Dendritic cell treated with granulocyte-macrophage colony-stimulating factor and Interleukin-4, amounts not matched to agents 40 ng/mL and 50 ng/mL, for 4 days (primary cell): ENCODE data around the gene CPN1.
"Not testable (repeated sequence)": the region's sequence is repeated elsewhere in the genome, so short reads cannot be mapped to it uniquely, and the experiment has no call there.

ENCODE experiments used
- H3K27ac Mint-ChIP-seq: one replicate; pipeline ENCODE4 v1.8.0; 2022; ENCODE audit warnings: mild to moderate bottlenecking, mixed read lengths
- H3K27me3 Mint-ChIP-seq: one replicate; pipeline ENCODE4 v1.8.0; 2022; ENCODE audit warnings: mild to moderate bottlenecking, mixed read lengths
- H3K36me3 Mint-ChIP-seq: one replicate; pipeline ENCODE4 v1.8.0; 2022; ENCODE audit warnings: low read depth, mixed read lengths
- H3K4me1 Mint-ChIP-seq: one replicate; pipeline ENCODE4 v1.8.0; 2022; ENCODE audit warnings: low read depth, mixed read lengths
- H3K4me3 Mint-ChIP-seq: one replicate; pipeline ENCODE4 v1.8.0; 2022; ENCODE audit warnings: mild to moderate bottlenecking, moderate library complexity, mixed read lengths
- H3K9me3 Mint-ChIP-seq: one replicate; pipeline ENCODE4 v1.8.0; 2022; ENCODE audit warnings: mixed read lengths
- intact Hi-C: fragments of 100-400 bp; cut with micrococcal nuclease; formaldehyde crosslinking; loops from one replicate; pipeline ENCODE4 v1.15.0; 2022

Gene CPN1

DNA sequence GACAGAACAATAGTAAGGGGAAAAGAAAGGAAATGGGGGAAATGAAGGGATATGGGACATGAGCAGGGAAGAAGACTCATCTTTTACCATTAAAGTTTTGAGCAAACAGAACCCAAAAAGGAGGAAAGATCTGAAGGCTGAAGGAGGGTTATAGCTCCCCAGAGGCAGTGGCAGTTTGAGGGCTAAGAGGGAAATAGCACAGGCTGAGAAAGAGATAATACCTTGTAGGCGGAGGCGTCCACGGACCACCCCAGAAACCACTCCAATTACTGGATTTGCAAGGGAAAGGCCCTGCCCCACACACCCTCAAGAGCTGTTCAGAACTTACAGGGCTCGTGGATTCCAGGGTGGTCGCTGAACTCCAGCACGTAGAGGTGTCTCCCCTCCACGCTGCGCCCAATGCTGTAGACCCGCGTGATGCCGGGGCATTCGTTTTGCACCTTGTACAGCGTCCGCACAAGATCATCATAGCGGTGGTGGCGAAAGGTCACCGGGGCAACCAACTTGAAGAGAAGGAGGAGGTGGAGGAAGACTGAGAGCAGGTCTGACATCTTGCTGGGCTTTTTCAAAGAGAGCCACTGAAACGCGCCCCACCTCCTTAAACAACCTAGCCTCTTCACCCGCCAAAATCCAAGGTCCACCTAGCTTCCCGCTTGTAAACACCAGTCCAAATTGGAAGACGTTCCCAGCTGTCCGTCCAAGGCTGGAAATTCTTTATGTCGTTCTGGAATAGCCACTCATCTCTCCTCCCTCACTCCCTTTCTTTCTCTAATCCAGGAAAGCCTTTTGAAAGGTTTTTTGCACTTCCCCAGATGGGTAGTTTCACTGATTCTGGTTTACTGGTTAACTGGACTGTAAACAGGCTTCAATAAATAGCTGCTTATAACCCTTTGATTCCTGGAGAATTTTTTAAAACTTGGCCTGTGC is at the start of gene CPN1:
Gene CPN1 (minus strand): TSS at position 795 of the 927 bp plus-strand sequence. CDS start 244 bp downstream, at position 551.
- Mint-ChIP-seq H3K27me3 (peaks cover 5% of the 10 kb centered on the region), H3K4me3 (no peak within 1 kb of the TSS), H3K36me3 (no peaks in the 10 kb centered on the region), H3K9me3 (no peaks in the 10 kb centered on the region), H3K27ac (no peak within 1 kb of the TSS), H3K4me1 (peaks cover 5% of the 10 kb centered on the region)
- intact Hi-C loops = no loop called here

GRCh38 chr10:100130831-100131230 is 49.2 kb upstream of the CPN1 start:
- Mint-ChIP-seq H3K4me1 (no peaks in the 10 kb centered on the region), H3K9me3 (peaks cover 5% of the 10 kb centered on the region), H3K27me3 (peaks cover 14% of the 10 kb centered on the region), H3K4me3 (no peak overlapping the region), H3K36me3 (no peaks in the 10 kb centered on the region), H3K27ac (no peak overlapping the region)
- intact Hi-C loops = no loop called here

GRCh38 chr10:100129424-100129823 is 47.8 kb upstream of the CPN1 start:
- Mint-ChIP-seq H3K27me3 (peaks cover 13% of the 10 kb centered on the region), H3K27ac (no peak overlapping the region), H3K36me3 (no peaks in the 10 kb centered on the region), H3K4me1 (no peaks in the 10 kb centered on the region), H3K9me3 (peaks cover 5% of the 10 kb centered on the region), H3K4me3 (no peak overlapping the region)
- intact Hi-C loops = no loop called here

- intact Hi-C loops = no loop called here
- Mint-ChIP-seq H3K9me3 (peaks cover 3% of the 10 kb centered on the region), H3K4me1 (no peaks in the 10 kb centered on the region), H3K4me3 (no peak overlapping the region), H3K27ac (no peak overlapping the region), H3K36me3 (no peaks in the 10 kb centered on the region), H3K27me3 (peaks cover 13% of the 10 kb centered on the region)
These were observed 47.3 kb upstream of the CPN1 start for GRCh38 chr10:100128951-100129350.

DNA sequence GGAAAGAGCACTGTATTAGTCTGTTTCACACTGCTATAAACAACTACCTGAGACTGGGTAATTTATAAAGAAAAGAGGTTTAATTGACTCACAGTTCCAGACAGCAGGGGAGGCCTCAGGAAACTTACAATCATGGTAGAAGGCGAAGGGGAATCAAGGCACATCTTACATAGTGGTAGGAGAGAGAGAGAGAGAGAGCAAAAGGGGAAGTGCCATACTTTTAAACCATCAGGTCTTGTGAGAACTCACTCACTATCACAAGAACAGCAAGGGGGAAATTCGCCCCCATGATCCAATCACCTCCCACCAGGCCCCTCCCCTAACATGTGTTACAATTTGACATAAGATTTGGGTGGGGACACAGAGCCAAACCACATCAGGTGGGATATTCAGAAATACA is 43.7 kb upstream of the CPN1 start:
- intact Hi-C loops, H3K4me1 Mint-ChIP-seq, H3K9me3 Mint-ChIP-seq, H3K36me3 Mint-ChIP-seq, H3K4me3 Mint-ChIP-seq, H3K27ac Mint-ChIP-seq: not testable (repeated sequence)
- H3K27me3 Mint-ChIP-seq = peaks cover 16% of the 10 kb centered on the region

DNA sequence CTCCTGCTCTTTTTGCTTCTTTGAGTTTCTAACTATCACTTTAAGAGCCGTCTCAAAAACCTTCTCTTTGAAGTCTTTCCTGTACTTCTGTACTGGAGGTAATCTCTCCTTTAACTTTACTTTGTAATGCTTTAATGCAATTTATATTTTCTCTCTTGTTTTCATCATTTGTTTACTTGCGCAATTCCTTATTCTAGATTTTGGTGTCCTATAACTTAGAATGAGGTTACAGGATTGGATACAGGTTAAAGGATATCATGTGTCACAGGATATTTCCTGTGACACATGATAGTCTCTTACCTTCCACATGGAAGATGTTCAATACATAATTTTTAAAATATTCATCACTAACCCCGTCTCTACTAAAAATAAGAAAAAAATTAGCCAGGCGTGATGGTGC is 42.4 kb upstream of the CPN1 start:
- intact Hi-C loops = no loop called here
- H3K27ac Mint-ChIP-seq = no peak overlapping the region
- peaks cover 12% of the 10 kb centered on the region for H3K27me3 Mint-ChIP-seq
- H3K9me3 Mint-ChIP-seq = no peaks in the 10 kb centered on the region
- H3K4me3 Mint-ChIP-seq = no peak overlapping the region
- H3K36me3 Mint-ChIP-seq = no peaks in the 10 kb centered on the region
- H3K4me1 Mint-ChIP-seq = no peaks in the 10 kb centered on the region

DNA sequence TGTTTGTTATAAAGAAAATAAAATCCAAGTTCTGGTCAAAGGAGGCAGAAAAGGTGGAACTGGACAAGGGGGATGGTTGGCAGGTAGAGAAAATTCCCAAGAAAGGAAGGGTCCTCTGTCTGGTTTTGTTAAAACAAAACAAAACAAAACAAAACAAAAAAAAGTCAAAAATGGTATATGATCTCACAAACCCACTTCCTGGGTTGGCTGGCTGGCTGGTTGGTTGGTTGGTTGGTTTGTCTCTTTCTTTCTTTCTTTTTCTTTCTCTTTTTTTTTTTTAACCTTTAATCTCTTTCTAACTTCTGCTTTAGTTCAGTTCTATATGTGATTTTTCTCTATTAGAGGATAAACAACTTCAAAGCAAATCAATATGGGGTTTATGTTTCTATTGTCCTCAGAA is 41.1 kb upstream of the CPN1 start:
- H3K4me3 Mint-ChIP-seq = no peak overlapping the region
- H3K27ac Mint-ChIP-seq = no peak overlapping the region

DNA sequence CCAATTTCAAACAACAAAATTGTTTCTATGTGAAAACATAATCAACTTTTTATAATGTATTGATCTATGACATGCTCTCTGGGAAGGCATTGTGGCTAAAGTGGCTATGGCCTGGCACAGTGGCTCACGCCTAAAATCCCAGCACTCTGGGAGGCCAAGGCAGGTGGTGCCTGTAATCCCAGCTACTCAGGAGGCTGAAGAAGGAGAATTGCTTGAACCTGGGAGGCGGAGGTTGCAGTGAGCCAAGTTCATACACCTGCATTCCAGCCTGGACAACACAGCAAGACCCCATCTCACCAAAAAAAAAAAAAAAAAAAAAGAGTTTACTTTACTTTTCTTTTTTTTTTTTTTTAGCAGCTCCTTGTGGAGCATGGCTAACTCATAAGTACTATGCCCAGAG is 38.9 kb upstream of the CPN1 start:
- H3K27me3 Mint-ChIP-seq = peaks cover 9% of the 10 kb centered on the region
- H3K27ac Mint-ChIP-seq = no peak overlapping the region
- no peaks in the 10 kb centered on the region for H3K4me1 Mint-ChIP-seq
- H3K4me3 Mint-ChIP-seq = no peak overlapping the region
- H3K9me3 Mint-ChIP-seq = no peaks in the 10 kb centered on the region
- H3K36me3 Mint-ChIP-seq = no peaks in the 10 kb centered on the region
- intact Hi-C loops = no loop called here

More for the DNA sequence above, 41.1 kb upstream of the CPN1 start:
- H3K27me3 Mint-ChIP-seq = peaks cover 5% of the 10 kb centered on the region
- H3K9me3 Mint-ChIP-seq = no peaks in the 10 kb centered on the region
- H3K36me3 Mint-ChIP-seq = no peaks in the 10 kb centered on the region
- no peaks in the 10 kb centered on the region for H3K4me1 Mint-ChIP-seq
- intact Hi-C loops = no loop called here

DNA sequence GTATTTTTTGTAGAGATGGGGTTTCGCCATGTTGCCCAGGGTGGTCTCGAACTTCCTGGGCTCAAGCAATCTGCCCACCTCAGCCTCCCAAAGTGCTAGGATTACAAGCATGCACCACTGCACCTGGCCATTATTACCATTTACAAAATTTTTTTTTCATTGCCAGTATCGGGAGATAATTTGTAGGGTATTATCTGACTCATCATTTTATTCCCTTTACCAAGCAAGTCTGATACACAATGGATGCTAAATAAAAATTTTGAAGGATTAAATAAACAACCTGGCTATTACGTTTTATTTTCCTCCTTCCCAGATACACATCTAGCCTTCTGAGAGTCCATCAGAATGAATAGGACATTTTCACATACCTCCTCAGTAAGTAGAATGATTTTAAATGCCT is 38.1 kb upstream of the CPN1 start:
- Mint-ChIP-seq H3K9me3 (no peaks in the 10 kb centered on the region), H3K36me3 (no peaks in the 10 kb centered on the region), H3K4me3 (no peak overlapping the region), H3K27me3 (peaks cover 11% of the 10 kb centered on the region), H3K27ac (no peak overlapping the region), H3K4me1 (no peaks in the 10 kb centered on the region)
- intact Hi-C loops = no loop called here

DNA sequence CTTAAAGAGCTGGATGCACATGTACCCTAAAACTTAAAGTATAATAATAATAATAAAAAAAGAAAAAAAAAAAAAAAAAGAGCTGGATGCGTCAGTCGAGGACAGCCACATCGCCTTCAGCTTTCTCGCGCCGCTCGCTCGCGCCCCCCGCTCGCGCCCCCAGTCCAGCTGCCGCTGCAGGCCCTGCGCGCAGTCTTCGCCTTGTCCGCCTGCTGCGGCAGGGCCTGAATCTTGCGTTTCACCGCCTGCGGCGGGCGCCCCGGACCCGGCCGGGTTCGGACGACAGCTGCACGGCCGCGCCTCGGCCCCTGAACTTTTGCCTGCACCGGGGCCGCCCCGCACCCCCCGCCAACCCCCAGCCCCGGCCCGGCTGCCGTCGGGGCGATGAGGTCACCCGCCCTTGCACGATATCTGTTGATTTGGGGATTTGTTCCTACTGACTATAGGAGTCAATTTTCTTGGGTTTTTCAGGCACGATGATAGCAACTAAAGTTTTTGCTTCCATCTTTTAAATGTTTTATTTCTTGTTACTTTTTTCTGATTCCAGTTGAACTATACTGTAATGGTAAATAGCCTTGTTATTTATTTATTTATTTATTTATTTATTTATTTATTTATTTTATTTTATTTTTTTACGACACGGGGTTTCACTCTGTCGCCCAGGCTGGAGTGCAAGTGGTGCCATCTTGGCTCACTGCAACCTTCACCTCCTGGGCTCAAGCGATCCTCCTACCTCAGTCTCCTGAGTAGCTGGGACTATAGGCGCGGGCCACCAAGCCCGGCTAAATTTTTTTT is 33.5 kb upstream of the CPN1 start:
- Mint-ChIP-seq H3K36me3 (no peaks in the 10 kb centered on the region), H3K27me3 (peaks cover 21% of the 10 kb centered on the region), H3K9me3 (no peaks in the 10 kb centered on the region), H3K27ac (no peak overlapping the region), H3K4me1 (no peaks in the 10 kb centered on the region), H3K4me3 (no peak overlapping the region)
- intact Hi-C loops = no loop called here

- intact Hi-C loops = no loop called here
- H3K27ac Mint-ChIP-seq = no peak overlapping the region
- no peaks in the 10 kb centered on the region for H3K4me1 Mint-ChIP-seq
- H3K36me3 Mint-ChIP-seq = no peaks in the 10 kb centered on the region
- no peaks in the 10 kb centered on the region for H3K9me3 Mint-ChIP-seq
- H3K4me3 Mint-ChIP-seq = no peak overlapping the region
- peaks cover 21% of the 10 kb centered on the region for H3K27me3 Mint-ChIP-seq
These were observed 32.8 kb upstream of the CPN1 start for GRCh38 chr10:100114460-100114859.

- Mint-ChIP-seq H3K4me1 (no peaks in the 10 kb centered on the region), H3K27ac (no peak overlapping the region)
- intact Hi-C loops = no loop called here
These were observed 28.0 kb upstream of the CPN1 start for GRCh38 chr10:100109670-100110069.

GRCh38 chr10:100106865-100107264 is 25.2 kb upstream of the CPN1 start:
- intact Hi-C loops = no loop called here
- Mint-ChIP-seq H3K27ac (no peak overlapping the region), H3K4me1 (no peaks in the 10 kb centered on the region), H3K36me3 (no peaks in the 10 kb centered on the region), H3K27me3 (no peaks in the 10 kb centered on the region), H3K9me3 (no peaks in the 10 kb centered on the region), H3K4me3 (no peak overlapping the region)

More at GRCh38 chr10:100109670-100110069, 28.0 kb upstream of the CPN1 start:
- Mint-ChIP-seq H3K4me3 (no peak overlapping the region), H3K36me3 (no peaks in the 10 kb centered on the region), H3K9me3 (no peaks in the 10 kb centered on the region), H3K27me3 (peaks cover 14% of the 10 kb centered on the region)

- intact Hi-C loops = no loop called here
- H3K4me3 Mint-ChIP-seq = no peak overlapping the region
- H3K27me3 Mint-ChIP-seq = peaks cover 3% of the 10 kb centered on the region
- H3K27ac Mint-ChIP-seq = no peak overlapping the region
- H3K4me1 Mint-ChIP-seq = peaks cover 6% of the 10 kb centered on the region
- no peaks in the 10 kb centered on the region for H3K9me3 Mint-ChIP-seq
- H3K36me3 Mint-ChIP-seq = no peaks in the 10 kb centered on the region
These were observed 22.6 kb upstream of the CPN1 start for GRCh38 chr10:100104300-100104699.
